ENCODE measurements around the gene BNIPL.

- no peak for TF ChIP-seq POLR2A (IDR thresholded peaks at IDR 0.05)
- TF ChIP-seq CTCF (IDR thresholded peaks at IDR 0.05) = no peak
- TF ChIP-seq POLR2AphosphoS5 (IDR thresholded peaks at IDR 0.05) = no peak
These were observed 6.8 kb downstream of the BNIPL start for GRCh38 chr1:151043163-151043562.
